Stimulated activated CD8-positive, alpha-beta memory T cell treated with anti-CD3 and anti-CD28 coated beads, Interleukin-12 subunit alpha, Interleukin-12 subunit beta, amount 100 ng/mL, for 24 hours (primary cell): Measurements from ENCODE around the gene ITGA11.

Experiments used
- DNase-seq: peaks from one replicate; pipeline ENCODE4 v3.0.0-alpha.2; 2020; ENCODE audit errors: extremely low read depth

ITGA11 gene

GRCh38 chr15:68328964-68329363, 103.0 kb downstream of the ITGA11 start:
- DNase-seq: no peak

GRCh38 chr15:68328443-68328842, 103.5 kb downstream of the ITGA11 start:
- DNase-seq: no peak

GRCh38 chr15:68326711-68327354, 105.1 kb downstream of the ITGA11 start:
- no peak for DNase-seq

GRCh38 chr15:68325726-68326125, 106.2 kb downstream of the ITGA11 start:
- DNase-seq: no peak

- no peak for DNase-seq
Observed at GRCh38 chr15:68322796-68323195, 109.2 kb downstream of the ITGA11 start.

- no peak for DNase-seq
Observed at GRCh38 chr15:68321229-68321628, 110.7 kb downstream of the ITGA11 start.

- DNase-seq: no peak
Observed at GRCh38 chr15:68319997-68320396, 112.0 kb downstream of the ITGA11 start.

- DNase-seq: no peak
Observed at GRCh38 chr15:68318931-68319909, 112.7 kb downstream of the ITGA11 start.

GRCh38 chr15:68318008-68318835, 113.7 kb downstream of the ITGA11 start:
- DNase-seq: no peak

GRCh38 chr15:68317281-68318007, 114.5 kb downstream of the ITGA11 start:
- DNase-seq: no peak

- DNase-seq: no peak
Observed at GRCh38 chr15:68316061-68316804, 115.7 kb downstream of the ITGA11 start.

GRCh38 chr15:68315495-68316031, 116.4 kb downstream of the ITGA11 start:
- no peak for DNase-seq

- no peak for DNase-seq
Observed at GRCh38 chr15:68315035-68315434, 116.9 kb downstream of the ITGA11 start.

GRCh38 chr15:68314563-68314962, 117.4 kb downstream of the ITGA11 start:
- DNase-seq: no peak

GRCh38 chr15:68313501-68314410, 118.2 kb downstream of the ITGA11 start:
- no peak for DNase-seq

- no peak for DNase-seq
Observed at GRCh38 chr15:68312701-68313204, 119.2 kb downstream of the ITGA11 start.

- no peak for DNase-seq
Observed at GRCh38 chr15:68311859-68312557, 120.0 kb downstream of the ITGA11 start.

- DNase-seq: no peak
Observed at GRCh38 chr15:68311464-68311835, 120.5 kb downstream of the ITGA11 start.
